Measurements from ENCODE around the gene COMT.

DNA sequence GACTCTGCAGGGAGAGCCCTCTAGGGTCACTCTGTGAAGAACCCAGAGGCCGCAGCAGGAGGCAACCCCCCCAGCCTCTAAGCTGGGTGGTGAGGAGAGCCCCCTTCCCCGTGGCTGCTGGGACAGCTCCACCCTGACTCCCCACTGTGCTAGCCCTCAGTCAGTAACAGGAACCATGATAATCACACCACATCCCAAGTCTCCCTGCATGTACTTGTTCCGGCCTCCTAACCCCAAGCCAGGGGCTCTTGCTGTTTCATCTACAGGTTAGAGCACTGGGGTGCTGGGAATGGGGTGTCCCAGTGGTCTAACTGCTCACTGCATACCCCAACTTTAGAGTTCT lies 48.1 kb downstream of the COMT start:
- TF ChIP-seq NFRKB (IDR thresholded peaks at IDR 0.05) (no peak), SP1 (IDR thresholded peaks at IDR 0.05) (no peak), FOXA1 (IDR thresholded peaks at IDR 0.05) (no peak), ARNT (IDR thresholded peaks at IDR 0.05) (no peak), ZNF384 (IDR thresholded peaks at IDR 0.05) (no peak), CTBP1 (IDR thresholded peaks at IDR 0.05; ENCODE audit: borderline replicate concordance) (no peak), SUZ12 (IDR thresholded peaks at IDR 0.05) (no peak), ELF4 (IDR thresholded peaks at IDR 0.05) (no peak), TARDBP (IDR thresholded peaks at IDR 0.05) (no peak), FOXK2 (IDR thresholded peaks at IDR 0.05) (no peak), FOXM1 (IDR thresholded peaks at IDR 0.05; ENCODE audit: borderline replicate concordance) (no peak), BHLHE40 (IDR thresholded peaks at IDR 0.05; ENCODE audit: borderline replicate concordance) (no peak), HDGF (IDR thresholded peaks at IDR 0.05; ENCODE audit: borderline replicate concordance) (no peak)
- TF ChIP-seq, protein P1, sequence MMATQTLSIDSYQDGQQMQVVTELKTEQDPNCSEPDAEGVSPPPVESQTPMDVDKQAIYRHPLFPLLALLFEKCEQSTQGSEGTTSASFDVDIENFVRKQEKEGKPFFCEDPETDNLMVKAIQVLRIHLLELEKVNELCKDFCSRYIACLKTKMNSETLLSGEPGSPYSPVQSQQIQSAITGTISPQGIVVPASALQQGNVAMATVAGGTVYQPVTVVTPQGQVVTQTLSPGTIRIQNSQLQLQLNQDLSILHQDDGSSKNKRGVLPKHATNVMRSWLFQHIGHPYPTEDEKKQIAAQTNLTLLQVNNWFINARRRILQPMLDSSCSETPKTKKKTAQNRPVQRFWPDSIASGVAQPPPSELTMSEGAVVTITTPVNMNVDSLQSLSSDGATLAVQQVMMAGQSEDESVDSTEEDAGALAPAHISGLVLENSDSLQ (IDR thresholded peaks at IDR 0.05) = no peak

Data from HEK293T (cell line).